GM19099 (cell line): ENCODE data around the gene MXD1.

Experiments
- POLR2A ChIP-seq: IDR thresholded peaks from 3 replicates; pipeline ENCODE4 v1.6.1; 2011; ENCODE audit warnings: low read depth; ENCODE audit not compliant: insufficient read length; ENCODE audit errors: extremely low read depth

Gene MXD1

DNA sequence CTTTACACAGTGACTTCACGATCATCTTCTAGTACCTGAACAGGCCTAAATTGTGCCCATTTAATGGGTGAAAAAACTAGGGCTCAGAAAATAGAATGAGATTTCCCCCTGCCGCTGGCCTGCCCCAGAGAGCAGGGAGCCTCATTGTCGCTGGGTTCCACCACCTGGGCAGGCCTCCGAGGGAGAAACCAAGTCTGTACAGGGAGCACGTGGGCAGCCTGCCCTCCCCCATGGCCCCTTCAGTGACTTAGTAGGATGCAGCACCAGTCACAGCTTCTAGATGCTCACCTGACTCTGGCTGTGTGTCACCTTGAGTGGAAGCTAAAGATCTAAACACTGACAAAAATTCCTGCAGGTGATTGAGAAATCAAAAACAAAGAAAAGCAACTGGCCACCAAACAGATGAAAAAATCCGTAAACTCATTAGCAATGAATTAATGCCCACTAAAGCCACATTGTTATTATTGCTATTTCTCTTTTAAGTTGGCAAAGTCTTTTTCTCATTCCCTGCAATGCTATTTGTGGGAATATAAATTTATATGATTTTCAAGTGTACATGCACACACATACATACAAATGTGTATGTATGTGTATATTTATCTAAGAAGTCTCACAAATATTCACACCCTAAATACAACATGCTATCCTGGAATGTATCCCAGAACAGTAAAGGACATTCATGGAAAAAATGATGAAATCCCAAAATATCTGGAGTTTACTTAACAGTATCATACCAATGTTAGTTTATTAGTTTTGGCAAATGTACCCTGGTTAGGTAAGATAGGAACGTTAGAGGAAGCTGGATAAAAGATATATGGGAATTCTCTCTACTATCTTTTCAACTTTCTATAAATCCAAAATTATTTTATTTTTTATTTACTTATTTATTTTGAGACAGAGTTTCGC is 65.2 kb downstream of the MXD1 start:
- TF ChIP-seq POLR2A: no peak

DNA sequence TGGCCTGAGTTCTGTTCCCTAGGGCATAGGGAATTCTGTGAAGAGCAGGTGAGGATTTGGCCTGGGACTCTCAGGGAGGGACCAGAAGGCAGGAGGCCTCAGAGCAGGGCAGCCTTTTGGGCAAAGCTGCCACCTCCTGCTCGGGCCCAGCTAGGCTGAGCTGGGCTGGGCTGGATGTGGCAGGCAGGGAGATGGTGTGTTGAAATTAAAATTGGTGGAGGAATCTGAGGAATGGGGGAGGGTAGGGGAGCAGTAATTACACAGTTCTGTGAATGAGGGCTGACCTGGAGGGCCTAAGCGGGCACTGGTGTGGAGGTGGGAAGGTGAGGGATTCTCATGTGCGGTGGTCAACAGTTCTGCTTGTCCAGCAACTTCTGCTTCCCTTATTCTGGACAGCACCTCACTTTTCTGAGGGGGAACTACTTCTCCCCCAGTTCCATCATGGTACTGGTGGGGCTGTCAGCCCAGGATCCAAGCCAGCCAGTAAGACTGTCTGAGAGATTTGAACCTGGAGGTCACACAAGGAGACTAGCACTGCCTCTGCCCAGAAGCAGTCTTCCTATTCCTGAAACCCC is 68.6 kb downstream of the MXD1 start:
- TF ChIP-seq POLR2A: no peak

DNA sequence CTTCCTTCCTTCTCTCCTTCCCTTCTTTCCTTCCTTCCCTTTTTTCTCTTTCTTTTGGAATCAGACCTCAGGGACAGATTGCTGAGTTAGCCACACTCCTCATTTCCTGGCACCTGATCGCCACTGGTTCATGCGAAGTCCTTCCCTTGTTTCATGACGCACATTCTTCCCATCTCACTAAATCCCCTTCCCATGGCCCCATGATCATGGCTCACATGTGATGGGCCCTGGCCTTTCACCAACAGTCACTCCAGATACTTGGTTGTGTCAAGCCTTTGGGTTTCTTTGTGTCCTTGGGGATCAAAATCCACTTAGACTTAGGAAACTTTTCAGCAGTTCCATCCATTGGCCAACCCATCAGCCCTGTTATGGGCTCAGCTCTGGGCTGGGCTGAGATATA is 70.3 kb downstream of the MXD1 start:
- no peak for TF ChIP-seq POLR2A

DNA sequence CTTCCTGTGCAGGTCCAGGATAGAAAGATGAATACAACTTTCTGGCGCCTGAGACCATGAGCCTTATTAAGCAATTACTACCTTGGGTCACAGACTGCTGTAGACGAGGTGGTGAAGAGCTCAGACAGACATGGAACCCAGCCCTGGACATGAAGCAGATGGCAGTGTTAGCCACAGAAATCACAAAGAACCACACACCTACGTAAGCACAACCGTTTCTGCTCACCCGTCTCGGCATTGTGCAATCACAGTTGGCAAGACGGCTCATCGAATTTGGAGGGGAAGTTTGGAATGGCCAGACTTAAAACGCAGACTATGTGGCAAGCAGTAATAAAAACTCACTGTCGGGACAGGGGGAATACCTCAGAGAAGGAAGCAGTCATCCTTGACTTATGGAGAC is 70.8 kb downstream of the MXD1 start:
- no peak for TF ChIP-seq POLR2A

DNA sequence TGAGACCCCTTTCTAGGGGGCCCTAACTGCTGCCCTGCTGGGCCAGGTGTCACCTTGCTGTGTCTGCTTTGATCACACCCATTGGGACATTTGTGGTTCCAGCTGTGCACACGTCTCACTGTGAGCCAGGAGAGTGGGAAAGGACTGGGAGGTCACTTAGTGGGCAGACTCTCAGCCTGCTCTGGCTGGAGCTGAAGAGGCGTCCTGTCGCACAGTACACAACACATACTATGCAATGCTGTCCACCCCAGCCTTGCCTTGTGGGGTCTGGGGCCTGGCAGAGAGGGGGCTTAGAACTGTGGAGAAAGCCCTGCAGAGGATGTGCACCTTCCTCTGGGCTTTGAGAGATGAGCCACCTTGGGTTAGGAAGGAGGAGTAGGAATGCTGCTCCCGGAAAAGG is 71.8 kb downstream of the MXD1 start:
- no peak for TF ChIP-seq POLR2A

DNA sequence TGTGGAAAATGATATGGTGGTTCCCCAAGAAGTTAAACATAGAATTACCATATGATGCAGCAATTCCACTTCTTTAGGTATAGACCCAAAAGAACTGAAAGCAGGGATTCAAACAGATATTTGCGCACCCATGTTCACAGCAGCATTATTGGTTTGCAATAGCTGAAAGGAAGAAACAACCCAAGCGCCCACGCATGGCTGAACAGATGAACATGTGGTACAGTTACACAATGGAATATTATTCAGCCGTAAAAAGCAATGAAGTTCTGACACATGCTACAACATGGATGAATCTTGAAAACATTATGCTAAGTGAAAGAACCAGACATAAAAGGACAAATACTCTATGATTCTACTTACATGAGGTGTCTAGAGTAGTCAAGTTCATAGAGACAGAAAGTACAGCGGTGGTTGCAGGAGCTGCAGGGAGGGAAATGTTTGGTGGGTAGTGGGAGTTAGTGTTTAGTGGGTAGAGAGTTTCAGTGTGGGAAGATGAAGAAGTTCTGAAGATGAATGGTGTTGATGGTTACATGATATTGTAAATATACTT is 73.3 kb downstream of the MXD1 start:
- no peak for TF ChIP-seq POLR2A

DNA sequence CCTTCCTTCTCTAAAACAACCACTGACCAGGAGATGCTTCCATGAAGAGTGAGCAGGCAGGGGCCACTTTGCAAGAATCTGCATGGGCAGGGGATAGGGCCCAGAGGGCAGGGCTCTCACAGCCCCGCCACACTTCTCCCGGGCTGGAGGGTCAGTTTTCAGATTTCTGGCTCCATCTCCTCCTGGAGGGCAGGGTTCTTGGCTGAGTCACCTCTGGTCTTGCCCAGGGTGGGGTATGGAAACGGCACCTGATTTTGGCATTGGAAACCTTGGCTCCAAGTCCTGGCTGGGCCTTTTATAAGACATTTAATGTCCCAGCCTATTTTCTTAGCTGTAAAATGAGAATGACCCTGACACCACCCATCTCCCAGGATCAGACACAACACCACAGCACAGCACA is 74.1 kb downstream of the MXD1 start:
- TF ChIP-seq POLR2A: no peak

DNA sequence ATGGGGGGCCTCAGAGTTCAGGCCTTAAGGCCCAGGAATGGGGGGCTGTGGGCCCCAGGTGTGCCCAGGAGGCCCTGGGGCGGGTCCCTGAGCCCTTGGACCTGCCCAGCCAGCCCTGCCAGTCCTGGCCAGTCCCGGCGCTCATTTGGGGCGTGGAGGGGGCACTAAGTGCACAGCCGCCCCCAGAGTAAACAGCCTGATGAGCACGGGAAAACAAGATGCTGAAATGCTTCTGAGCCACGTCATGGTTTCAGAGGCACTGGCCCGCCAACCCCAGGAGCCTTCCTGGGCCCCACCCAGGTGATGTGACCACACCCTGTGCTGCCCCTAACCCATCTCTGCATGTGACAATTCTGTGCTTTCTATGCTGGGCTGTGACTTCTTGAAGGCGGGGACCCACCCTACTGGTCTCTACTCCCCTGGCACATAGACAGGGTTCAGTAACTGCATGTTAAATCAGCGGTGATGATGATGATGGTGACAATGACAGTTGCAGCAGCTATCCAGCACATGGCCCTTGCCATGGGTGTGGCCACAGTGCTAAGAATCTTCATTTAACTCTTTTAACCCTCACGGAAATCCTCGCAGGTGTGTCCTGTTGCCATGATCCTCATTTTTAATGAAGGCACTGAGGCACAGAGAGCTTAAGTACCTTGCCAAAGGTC is 74.7 kb downstream of the MXD1 start:
- TF ChIP-seq POLR2A: no peak
